H9 (cell line): ENCODE data around the gene TPGS1. TPM values are rescaled to one million over a fixed set of nuclear protein-coding genes. Genes with fewer than 3 reads are reported as not detected.

ENCODE experiments used
- DNase-seq: peaks from one replicate; pipeline ENCODE4 v3.0.0-alpha.2; 2017
- H2AFZ ChIP-seq: one replicate; pipeline ENCODE4 v1.6.1; 2013; ENCODE audit warnings: mild to moderate bottlenecking, low read length, control low read depth, moderate library complexity
- H2AK5ac ChIP-seq: 2 replicates; pipeline ENCODE4 v1.6.1; 2013; ENCODE audit warnings: low read length, control low read depth, mixed read lengths; ENCODE audit not compliant: insufficient read length
- H2BK120ac ChIP-seq: one replicate; pipeline ENCODE4 v1.6.1; 2013; ENCODE audit warnings: low read depth, mild to moderate bottlenecking, low read length, control low read depth, inconsistent platforms; ENCODE audit not compliant: poor library complexity, severe bottlenecking
- H2BK12ac ChIP-seq: 2 replicates; pipeline ENCODE4 v1.6.1; 2013; ENCODE audit warnings: low read length, control low read depth, mixed read lengths, low read depth; ENCODE audit not compliant: insufficient read length
- H2BK15ac ChIP-seq: 2 replicates; pipeline ENCODE4 v1.6.1; 2013; ENCODE audit warnings: low read depth, low read length, control low read depth
- H2BK20ac ChIP-seq: one replicate; pipeline ENCODE4 v1.6.1; 2013; ENCODE audit warnings: low read depth, mild to moderate bottlenecking, low read length, control low read depth, inconsistent platforms; ENCODE audit not compliant: poor library complexity, severe bottlenecking
- H2BK5ac ChIP-seq: 2 replicates; pipeline ENCODE4 v1.6.1; 2013; ENCODE audit warnings: low read length, control low read depth, mixed read lengths; ENCODE audit not compliant: insufficient read length
- H3K14ac ChIP-seq: 2 replicates; pipeline ENCODE4 v1.6.1; 2013; ENCODE audit warnings: low read length, control low read depth; ENCODE audit not compliant: insufficient read depth
- H3K18ac ChIP-seq: 2 replicates; pipeline ENCODE4 v1.6.1; 2013; ENCODE audit warnings: low read depth, mild to moderate bottlenecking, mixed read lengths, low read length, control low read depth; ENCODE audit not compliant: insufficient read length
- H3K23ac ChIP-seq: 2 replicates; pipeline ENCODE4 v1.6.1; 2013; ENCODE audit warnings: low read length, control low read depth, mixed read lengths, low read depth; ENCODE audit not compliant: insufficient read length
- H3K23me2 ChIP-seq: 2 replicates; pipeline ENCODE4 v1.6.1; 2013; ENCODE audit warnings: low read depth, mild to moderate bottlenecking, mixed read lengths, low read length, control low read depth; ENCODE audit not compliant: insufficient read length, poor library complexity, severe bottlenecking
- H3K27ac ChIP-seq: 2 replicates; pipeline ENCODE4 v1.5.1; 2013; ENCODE audit warnings: low read length, control low read depth, mixed read lengths, low read depth; ENCODE audit not compliant: insufficient read length
- H3K27me3 ChIP-seq: 2 replicates; pipeline ENCODE4 v1.6.1; 2013; ENCODE audit warnings: low read length, control low read depth, inconsistent platforms; ENCODE audit not compliant: insufficient read depth
- H3K4ac ChIP-seq: 2 replicates; pipeline ENCODE4 v1.6.1; 2013; ENCODE audit warnings: low read depth, mild to moderate bottlenecking, control low read depth, inconsistent platforms, low read length, moderate library complexity
- H3K4me1 ChIP-seq: 2 replicates; pipeline ENCODE4 v1.6.1; 2013; ENCODE audit warnings: low read length, control low read depth, inconsistent platforms; ENCODE audit not compliant: insufficient read depth
- H3K4me2 ChIP-seq: 2 replicates; pipeline ENCODE4 v1.6.1; 2013; ENCODE audit warnings: low read length, control low read depth, mixed read lengths; ENCODE audit not compliant: insufficient read length, insufficient read depth
- H3K56ac ChIP-seq: 2 replicates; pipeline ENCODE4 v1.6.1; 2013; ENCODE audit warnings: low read depth, mild to moderate bottlenecking, mixed read lengths, low read length, control low read depth; ENCODE audit not compliant: insufficient read length
- H3K79me1 ChIP-seq: 2 replicates; pipeline ENCODE4 v1.6.1; 2013; ENCODE audit warnings: low read depth, mild to moderate bottlenecking, moderate library complexity, low read length, control low read depth, inconsistent platforms; ENCODE audit not compliant: insufficient read depth, poor library complexity, severe bottlenecking
- H3K79me2 ChIP-seq: 2 replicates; pipeline ENCODE4 v1.6.1; 2013; ENCODE audit warnings: low read length, control low read depth, inconsistent platforms; ENCODE audit not compliant: insufficient read depth
- H3K9ac ChIP-seq: 2 replicates; pipeline ENCODE4 v1.6.1; 2013; ENCODE audit warnings: low read length, control low read depth, mixed read lengths; ENCODE audit not compliant: insufficient read length; ENCODE audit errors: extremely low read depth
- H3K9me3 ChIP-seq: one replicate; pipeline ENCODE4 v1.6.1; 2013; ENCODE audit warnings: low read depth, low read length, inconsistent platforms; ENCODE audit not compliant: control insufficient read depth
- H3T11ph ChIP-seq: one replicate; pipeline ENCODE4 v1.6.1; 2013; ENCODE audit warnings: mild to moderate bottlenecking, low read length, control low read depth, inconsistent platforms
- H4K20me1 ChIP-seq: one replicate; pipeline ENCODE4 v1.6.1; 2013; ENCODE audit not compliant: control insufficient read depth, insufficient read length, insufficient read depth
- H4K5ac ChIP-seq: 2 replicates; pipeline ENCODE4 v1.6.1; 2013; ENCODE audit warnings: low read depth, mild to moderate bottlenecking, mixed read lengths, low read length, control low read depth; ENCODE audit not compliant: insufficient read length
- H4K8ac ChIP-seq: replicated peaks from 2 replicates; pipeline ENCODE4 v1.6.1; 2013; ENCODE audit warnings: low read length, control low read depth, mixed read lengths, low read depth; ENCODE audit not compliant: insufficient read length
- H4K91ac ChIP-seq: 2 replicates; pipeline ENCODE4 v1.6.1; 2013; ENCODE audit warnings: low read depth, mild to moderate bottlenecking, moderate library complexity, mixed read lengths, low read length, control low read depth; ENCODE audit not compliant: insufficient read length
- H3K27ac Mint-ChIP-seq, 3 experiments: 2 replicates in 2 of 3; 3 replicates in 1 of 3; pipeline ENCODE4 v1.8.0; 2020 to 2021; ENCODE audit warnings: mixed read lengths in 3 of 3, mild to moderate bottlenecking in 1 of 3, moderate library complexity in 1 of 3
- H3K27me3 Mint-ChIP-seq: 2 replicates; pipeline ENCODE4 v1.8.0; 2021; ENCODE audit warnings: low read depth, mild to moderate bottlenecking, moderate library complexity, mixed read lengths
- H3K36me3 Mint-ChIP-seq, 3 experiments: 2 replicates in 2 of 3; 3 replicates in 1 of 3; pipeline ENCODE4 v1.8.0; 2020 to 2021; ENCODE audit warnings: low read depth in 3 of 3, mixed read lengths in 3 of 3; ENCODE audit not compliant: insufficient read depth in 1 of 3
- H3K4me1 Mint-ChIP-seq, 2 experiments: 2 replicates each; pipeline ENCODE4 v1.8.0; 2020; ENCODE audit warnings: mixed read lengths in 2 of 2
- H3K4me3 Mint-ChIP-seq, 2 experiments: 2 replicates in 1 of 2; 3 replicates in 1 of 2; pipeline ENCODE4 v1.8.0; 2020 to 2021; ENCODE audit warnings: mild to moderate bottlenecking in 2 of 2, mixed read lengths in 2 of 2, moderate library complexity in 1 of 2
- H3K9me3 Mint-ChIP-seq, 2 experiments: 2 replicates in 1 of 2; 3 replicates in 1 of 2; pipeline ENCODE4 v1.8.0; 2020; ENCODE audit warnings: mild to moderate bottlenecking in 2 of 2, mixed read lengths in 2 of 2, moderate library complexity in 1 of 2
- CTCF ChIP-seq: fragments of 200-600 bp; sonication (generic); conservative IDR thresholded peaks from 3 replicates; pipeline ENCODE4 v1.8.0; 2021; ENCODE audit warnings: antibody characterized with exemption, mild to moderate bottlenecking
- WGBS: extraction: QIAGEN DNeasy Blood & Tissue Kit; methylation state at CpG from one replicate; pipeline ENCODE4 v1.1.7; 2013; ENCODE audit warnings: missing lambda C conversion rate, low lambda C conversion rate, mixed read lengths; ENCODE audit not compliant: insufficient read length; ENCODE audit errors: extremely low coverage; 5-methylcytosine and 5-hydroxymethylcytosine counted together
- total RNA-seq: library from RNA; stranded (reverse); gene quantifications from 2 replicates; pipeline ENCODE4 v1.2.1, GENCODE V29; 2021

TPGS1 gene
- total RNA-seq, 1 experiment from 2014 or later = 7.4 TPM

GRCh38 chr19:501646-502045, 5.7 kb upstream of the TPGS1 start:
- Histone ChIP-seq H3K23me2 (peaks cover 9% of the 10 kb centered on the region), H3K79me2 (no peaks in the 10 kb centered on the region), H3K4me1 (no peaks in the 10 kb centered on the region), H3T11ph (no peak overlapping the region), H4K20me1 (no peaks in the 10 kb centered on the region), H2BK5ac (no peak overlapping the region), H4K8ac (no peak overlapping the region), H2AK5ac (no peak overlapping the region), H3K79me1 (no peaks in the 10 kb centered on the region), H3K56ac (no peak overlapping the region), H2BK15ac (no peak overlapping the region), H3K23ac (no peak overlapping the region), H3K27me3 (peaks cover 14% of the 10 kb centered on the region; the same call in 1 of the 2 replicates), H3K9ac (no peak overlapping the region), H2AFZ (no peak overlapping the region), H4K91ac (no peak overlapping the region), H3K27ac (no peak overlapping the region), H2BK120ac (no peak overlapping the region), H3K14ac (no peak overlapping the region), H4K5ac (no peak overlapping the region), H2BK20ac (no peak overlapping the region), H3K4ac (no peak overlapping the region), H3K9me3 (no peaks in the 10 kb centered on the region), H3K18ac (no peak overlapping the region), H2BK12ac (no peak overlapping the region), H3K4me2 (no peak overlapping the region)
- peaks cover 0 to 2% (median 0%) of the 10 kb centered on the region in 3 experiments; a peak in 2 of 7 replicates for H3K36me3 Mint-ChIP-seq
- DNase-seq = peak; percentile 27
- TF ChIP-seq CTCF = no peak
- no peak overlapping the region for H3K27ac Mint-ChIP-seq
- peaks cover 3 to 17% of the 10 kb centered on the region in 2 experiments; a peak in 3 of 4 replicates for H3K4me1 Mint-ChIP-seq
- no peak overlapping the region for H3K4me3 Mint-ChIP-seq
- WGBS = no CpG with 5 or more reads among the region's 17 CpGs
- peaks cover 53% of the 10 kb centered on the region for H3K27me3 Mint-ChIP-seq
- H3K9me3 Mint-ChIP-seq = peaks cover 5 to 6% of the 10 kb centered on the region in 2 experiments; a peak in 4 of 5 replicates
